Mammary epithelial cell (primary cell): Measurements from ENCODE around the gene KCNA2.

Source experiments
- EZH2 ChIP-seq: IDR thresholded peaks from 2 replicates; pipeline ENCODE4 v1.6.1; 2012; ENCODE audit warnings: low read length, inconsistent platforms, borderline replicate concordance
- TF ChIP-seq, protein P1 (sequence below), 2 donors: IDR thresholded peaks in 1 of 2; conservative IDR thresholded peaks in 1 of 2; 2 replicates each; pipeline ENCODE4 v1.5.1; 2011 to 2012; ENCODE audit warnings: inconsistent platforms in 2 of 2, low read length in 2 of 2, mild to moderate bottlenecking in 2 of 2, control low read depth in 1 of 2, low read depth in 1 of 2; ENCODE audit not compliant: insufficient read depth in 1 of 2; ENCODE audit errors: extremely low read depth in 1 of 2

DNA sequence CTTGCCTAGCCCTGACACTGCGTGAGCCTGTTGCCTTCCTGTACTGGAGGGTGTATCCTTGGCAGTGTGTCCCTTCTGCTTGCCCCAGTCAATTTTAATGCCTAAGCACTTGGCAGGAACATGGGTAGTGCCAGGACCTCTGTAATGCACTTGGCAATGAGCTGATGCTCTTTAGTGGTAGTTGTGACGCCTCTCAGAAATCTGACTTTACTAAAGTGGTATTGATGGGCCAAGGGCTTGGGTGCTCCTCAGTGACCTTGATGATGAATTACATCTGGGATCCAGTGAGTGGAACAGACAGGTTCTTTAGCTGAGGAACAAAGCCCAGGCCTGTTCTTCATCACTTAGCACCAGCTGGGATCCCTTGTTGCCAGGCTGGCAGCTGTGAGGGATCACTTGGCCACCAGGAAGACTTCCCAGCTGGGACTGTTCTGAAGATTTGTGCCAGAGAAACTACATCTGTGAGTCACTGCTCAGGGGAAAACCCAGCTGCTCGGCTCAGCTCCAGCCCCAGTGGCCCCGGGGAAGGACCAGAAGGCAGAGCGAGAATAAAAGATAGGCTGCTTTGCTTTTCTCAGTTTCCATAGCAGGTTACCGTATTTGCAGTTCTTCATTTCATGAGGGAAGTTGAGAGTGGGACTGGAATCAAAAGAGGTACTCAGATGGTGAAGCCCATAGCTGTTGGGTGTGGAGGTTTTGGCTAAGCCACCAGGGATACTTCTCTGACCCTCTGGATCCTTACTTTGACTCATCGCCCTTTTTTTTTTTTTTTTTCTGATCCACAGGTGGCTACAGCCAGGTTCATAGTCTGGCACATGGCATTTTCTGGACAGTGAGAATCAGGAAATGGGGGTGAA is 28.5 kb upstream of the KCNA2 start:
- TF ChIP-seq, protein P1, sequence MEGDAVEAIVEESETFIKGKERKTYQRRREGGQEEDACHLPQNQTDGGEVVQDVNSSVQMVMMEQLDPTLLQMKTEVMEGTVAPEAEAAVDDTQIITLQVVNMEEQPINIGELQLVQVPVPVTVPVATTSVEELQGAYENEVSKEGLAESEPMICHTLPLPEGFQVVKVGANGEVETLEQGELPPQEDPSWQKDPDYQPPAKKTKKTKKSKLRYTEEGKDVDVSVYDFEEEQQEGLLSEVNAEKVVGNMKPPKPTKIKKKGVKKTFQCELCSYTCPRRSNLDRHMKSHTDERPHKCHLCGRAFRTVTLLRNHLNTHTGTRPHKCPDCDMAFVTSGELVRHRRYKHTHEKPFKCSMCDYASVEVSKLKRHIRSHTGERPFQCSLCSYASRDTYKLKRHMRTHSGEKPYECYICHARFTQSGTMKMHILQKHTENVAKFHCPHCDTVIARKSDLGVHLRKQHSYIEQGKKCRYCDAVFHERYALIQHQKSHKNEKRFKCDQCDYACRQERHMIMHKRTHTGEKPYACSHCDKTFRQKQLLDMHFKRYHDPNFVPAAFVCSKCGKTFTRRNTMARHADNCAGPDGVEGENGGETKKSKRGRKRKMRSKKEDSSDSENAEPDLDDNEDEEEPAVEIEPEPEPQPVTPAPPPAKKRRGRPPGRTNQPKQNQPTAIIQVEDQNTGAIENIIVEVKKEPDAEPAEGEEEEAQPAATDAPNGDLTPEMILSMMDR (conservative IDR thresholded peaks at IDR 0.05 in 1 of 2, IDR thresholded peaks at IDR 0.05 in 1 of 2; ENCODE audit: extremely low read depth in 1 of 2, insufficient read depth in 1 of 2, low read depth in 1 of 2, low read length in 2 of 2) = peak in 1 of 2 donors; percentile 1
- TF ChIP-seq EZH2 = no peak
